ENCODE measurements around the gene GPC4. TPM values are rescaled to one million over a fixed set of nuclear protein-coding genes. Genes with fewer than 3 reads are reported as not detected.

GPC4 gene
- total and polyA plus RNA-seq, 4 donors: 19.5 to 60.4 (median 29.1) TPM

DNA sequence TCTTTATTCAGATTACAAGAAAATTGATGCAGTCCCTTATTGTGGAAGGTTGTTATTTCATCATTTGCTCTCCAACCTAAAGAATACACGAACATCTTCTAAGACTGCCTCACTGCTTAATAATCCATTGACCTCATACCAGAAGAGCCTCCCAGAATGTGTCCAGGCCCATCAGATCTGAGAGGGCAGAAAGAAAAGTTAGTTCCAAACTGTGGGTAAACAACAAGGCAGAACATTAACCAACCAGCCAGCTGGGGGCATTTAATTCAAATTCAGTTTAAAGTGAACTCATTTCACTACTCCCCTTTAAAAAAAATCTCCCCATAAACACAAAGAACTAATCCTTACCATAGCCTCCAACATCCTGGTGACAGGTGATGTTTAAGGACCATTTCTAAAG, 13.8 kb downstream of the GPC4 start:
- H3K27me3 ChIP-seq (ENCODE audit: control insufficient read depth in 3 of 3, insufficient read depth in 3 of 3, low read length in 2 of 3): peaks cover 0 to 2% (median 0%) of the 10 kb centered on the region in 3 donors
- H3K27ac ChIP-seq (ENCODE audit: low read depth in 1 of 2, low read length in 1 of 2): no peak overlapping the region
- no peaks in the 10 kb centered on the region for H3K9me3 ChIP-seq (ENCODE audit: control insufficient read depth in 4 of 4, insufficient read depth in 3 of 4, low read length in 3 of 4)
- no peak for DNase-seq
- H3K4me1 ChIP-seq (ENCODE audit: control insufficient read depth in 5 of 5, insufficient read depth in 5 of 5, low read length in 5 of 5): peaks cover 0 to 1% (median 0%) of the 10 kb centered on the region in 5 donors
- no peaks in the 10 kb centered on the region for H3K36me3 ChIP-seq (ENCODE audit: control insufficient read depth in 4 of 4, insufficient read depth in 4 of 4, low read length in 4 of 4)
- WGBS, 2 donors: 40 to 62% methylated on average over 1 of the region's 1 CpG
- no peak for ATAC-seq (ENCODE audit: insufficient read depth, low FRiP score)
- no peak overlapping the region for H3K4me3 ChIP-seq
- no peak overlapping the region for H3K9ac ChIP-seq (ENCODE audit: insufficient read depth in 1 of 2, low read length in 2 of 2)
- TF ChIP-seq, protein P1, sequence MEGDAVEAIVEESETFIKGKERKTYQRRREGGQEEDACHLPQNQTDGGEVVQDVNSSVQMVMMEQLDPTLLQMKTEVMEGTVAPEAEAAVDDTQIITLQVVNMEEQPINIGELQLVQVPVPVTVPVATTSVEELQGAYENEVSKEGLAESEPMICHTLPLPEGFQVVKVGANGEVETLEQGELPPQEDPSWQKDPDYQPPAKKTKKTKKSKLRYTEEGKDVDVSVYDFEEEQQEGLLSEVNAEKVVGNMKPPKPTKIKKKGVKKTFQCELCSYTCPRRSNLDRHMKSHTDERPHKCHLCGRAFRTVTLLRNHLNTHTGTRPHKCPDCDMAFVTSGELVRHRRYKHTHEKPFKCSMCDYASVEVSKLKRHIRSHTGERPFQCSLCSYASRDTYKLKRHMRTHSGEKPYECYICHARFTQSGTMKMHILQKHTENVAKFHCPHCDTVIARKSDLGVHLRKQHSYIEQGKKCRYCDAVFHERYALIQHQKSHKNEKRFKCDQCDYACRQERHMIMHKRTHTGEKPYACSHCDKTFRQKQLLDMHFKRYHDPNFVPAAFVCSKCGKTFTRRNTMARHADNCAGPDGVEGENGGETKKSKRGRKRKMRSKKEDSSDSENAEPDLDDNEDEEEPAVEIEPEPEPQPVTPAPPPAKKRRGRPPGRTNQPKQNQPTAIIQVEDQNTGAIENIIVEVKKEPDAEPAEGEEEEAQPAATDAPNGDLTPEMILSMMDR (IDR thresholded peaks at IDR 0.05; ENCODE audit: control extremely low read depth, extremely low read depth): no peak

DNA sequence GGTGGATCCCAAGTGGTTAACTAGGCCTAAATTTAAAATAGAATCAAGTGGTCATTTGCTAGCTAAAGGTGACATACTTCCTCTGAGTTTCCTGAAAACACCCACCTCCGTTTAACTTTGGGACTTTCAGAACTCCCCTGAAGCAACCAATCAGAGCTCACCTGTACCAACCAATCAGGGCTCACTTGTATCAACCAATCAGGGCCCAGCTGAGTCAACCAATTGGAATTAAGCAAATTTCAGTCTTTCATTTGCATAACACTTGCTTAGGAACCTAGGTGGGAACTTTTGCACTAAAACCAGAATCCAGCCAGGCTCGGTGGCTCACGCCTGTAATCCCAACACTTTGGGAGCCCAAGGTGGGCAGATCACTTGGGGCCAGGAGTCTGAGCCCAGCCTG, 15.9 kb downstream of the GPC4 start:
- no peak overlapping the region for H3K9ac ChIP-seq (ENCODE audit: insufficient read depth in 1 of 2, low read length in 2 of 2)
- no peaks in the 10 kb centered on the region for H3K36me3 ChIP-seq (ENCODE audit: control insufficient read depth in 4 of 4, insufficient read depth in 4 of 4, low read length in 4 of 4)
- no peaks in the 10 kb centered on the region for H3K9me3 ChIP-seq (ENCODE audit: control insufficient read depth in 4 of 4, insufficient read depth in 3 of 4, low read length in 3 of 4)
- no peak overlapping the region for H3K27ac ChIP-seq (ENCODE audit: low read depth in 1 of 2, low read length in 1 of 2)
- peaks cover 0 to 6% (median 0%) of the 10 kb centered on the region in 5 donors for H3K4me1 ChIP-seq (ENCODE audit: control insufficient read depth in 5 of 5, insufficient read depth in 5 of 5, low read length in 5 of 5)
- no peak overlapping the region for H3K4me3 ChIP-seq
- no peak for ATAC-seq (ENCODE audit: insufficient read depth, low FRiP score)
- 78 to 79% methylated on average over 3 of the region's 3 CpGs for WGBS, 2 donors
- TF ChIP-seq, protein P1 (IDR thresholded peaks at IDR 0.05; ENCODE audit: control extremely low read depth, extremely low read depth): no peak
- peaks cover 0 to 11% (median 0%) of the 10 kb centered on the region in 3 donors for H3K27me3 ChIP-seq (ENCODE audit: control insufficient read depth in 3 of 3, insufficient read depth in 3 of 3, low read length in 2 of 3)
- DNase-seq: no peak

DNA sequence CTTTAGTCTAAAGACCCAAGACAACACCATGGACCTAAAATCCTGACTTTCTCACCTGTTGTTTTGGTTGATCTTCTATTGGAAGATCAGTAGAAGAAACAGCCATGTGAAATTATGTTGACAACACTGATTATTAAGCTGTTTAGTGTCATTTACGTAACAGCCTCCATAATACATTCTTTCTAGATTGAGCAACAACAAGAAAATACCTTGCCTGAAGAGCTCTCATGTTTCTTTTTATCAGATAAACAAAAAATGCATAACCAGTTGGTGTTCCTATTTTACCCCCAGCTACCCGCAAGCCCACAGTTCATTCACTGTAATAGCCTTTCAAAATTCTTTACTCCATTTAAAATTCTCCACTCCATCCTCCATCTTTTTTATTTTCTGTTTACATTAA, 20.5 kb downstream of the GPC4 start:
- H3K9ac ChIP-seq (ENCODE audit: insufficient read depth in 1 of 2, low read length in 2 of 2): no peak overlapping the region
- DNase-seq (no peak), ATAC-seq (ENCODE audit: insufficient read depth, low FRiP score) (no peak)
- H3K4me3 ChIP-seq: no peak overlapping the region
- 75 to 89% methylated on average over 2 of the region's 2 CpGs for WGBS, 2 donors
- H3K9me3 ChIP-seq (ENCODE audit: control insufficient read depth in 4 of 4, insufficient read depth in 3 of 4, low read length in 3 of 4): no peaks in the 10 kb centered on the region
- TF ChIP-seq, protein P1 (IDR thresholded peaks at IDR 0.05; ENCODE audit: control extremely low read depth, extremely low read depth): no peak
- H3K36me3 ChIP-seq (ENCODE audit: control insufficient read depth in 4 of 4, insufficient read depth in 4 of 4, low read length in 4 of 4): no peaks in the 10 kb centered on the region
- peaks cover 0 to 22% (median 2%) of the 10 kb centered on the region in 3 donors for H3K27me3 ChIP-seq (ENCODE audit: control insufficient read depth in 3 of 3, insufficient read depth in 3 of 3, low read length in 2 of 3)
- H3K4me1 ChIP-seq (ENCODE audit: control insufficient read depth in 5 of 5, insufficient read depth in 5 of 5, low read length in 5 of 5): peaks cover 0 to 30% (median 0%) of the 10 kb centered on the region in 5 donors
- no peak overlapping the region for H3K27ac ChIP-seq (ENCODE audit: low read depth in 1 of 2, low read length in 1 of 2)

DNA sequence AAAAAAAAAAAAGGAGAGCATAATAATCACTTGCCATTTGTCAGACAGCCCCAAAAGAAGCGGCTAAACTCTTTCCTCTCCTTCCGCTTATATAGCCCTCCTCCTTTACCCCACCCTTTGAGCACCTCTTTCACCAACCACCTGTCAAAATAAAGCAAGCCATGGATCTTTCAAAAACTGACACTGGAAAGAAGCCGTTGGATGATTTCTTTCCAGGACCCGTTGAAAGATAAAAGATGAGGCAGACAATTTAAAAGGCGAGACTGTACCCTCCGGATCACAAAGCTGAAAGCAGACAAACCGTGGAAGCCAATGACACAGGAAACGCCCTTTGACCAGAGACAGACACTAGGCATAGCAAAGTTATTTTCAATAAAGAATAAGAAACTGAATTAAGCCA, 22.6 kb downstream of the GPC4 start:
- H3K4me3 ChIP-seq: no peak overlapping the region
- 63 to 82% methylated on average over 8 of the region's 8 CpGs for WGBS, 2 donors
- no peak for DNase-seq

More for the DNA sequence above, 22.6 kb downstream of the GPC4 start:
- ATAC-seq (ENCODE audit: insufficient read depth, low FRiP score): no peak
- peaks cover 0 to 22% (median 6%) of the 10 kb centered on the region in 3 donors for H3K27me3 ChIP-seq (ENCODE audit: control insufficient read depth in 3 of 3, insufficient read depth in 3 of 3, low read length in 2 of 3)
- H3K36me3 ChIP-seq (ENCODE audit: control insufficient read depth in 4 of 4, insufficient read depth in 4 of 4, low read length in 4 of 4): no peaks in the 10 kb centered on the region
- TF ChIP-seq, protein P1 (IDR thresholded peaks at IDR 0.05; ENCODE audit: control extremely low read depth, extremely low read depth): no peak
- H3K9ac ChIP-seq (ENCODE audit: insufficient read depth in 1 of 2, low read length in 2 of 2): no peak overlapping the region
- H3K9me3 ChIP-seq (ENCODE audit: control insufficient read depth in 4 of 4, insufficient read depth in 3 of 4, low read length in 3 of 4): no peaks in the 10 kb centered on the region
- H3K27ac ChIP-seq (ENCODE audit: low read depth in 1 of 2, low read length in 1 of 2): no peak overlapping the region
- H3K4me1 ChIP-seq (ENCODE audit: control insufficient read depth in 5 of 5, insufficient read depth in 5 of 5, low read length in 5 of 5): peaks cover 0 to 30% (median 0%) of the 10 kb centered on the region in 5 donors
